HG03095 (cell line): ENCODE results near the gene STAG2.
"Not testable (repeated sequence)": the region's sequence is repeated elsewhere in the genome, so short reads cannot be mapped to it uniquely, and the experiment has no call there.

Experiments
- ATAC-seq: cut with Tn5 transposase; IDR thresholded peaks from one replicate; pipeline ENCODE4 v1.9.1; 2021; ENCODE audit warnings: moderate library complexity; ENCODE audit not compliant: unreplicated experiment

The STAG2 gene

DNA sequence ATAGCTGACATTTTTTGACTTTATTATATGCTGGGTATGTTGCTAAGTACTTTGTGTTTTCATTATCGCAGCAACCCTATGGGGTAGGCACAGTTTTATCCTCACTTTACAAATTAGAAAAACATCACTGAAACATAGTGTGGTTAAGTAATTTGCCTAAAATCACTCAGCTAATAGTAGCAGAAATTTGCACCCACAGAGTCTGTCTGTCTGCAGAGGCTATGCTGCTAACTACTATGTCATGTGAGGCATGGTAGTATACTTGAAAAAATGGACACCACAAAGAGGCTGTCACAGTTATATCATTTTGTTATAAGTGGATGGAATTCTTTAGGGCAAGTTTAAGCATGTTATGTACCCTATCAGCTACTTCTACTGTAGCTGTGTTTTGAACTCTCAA is 69.0 kb downstream of the STAG2 start:
- peak; percentile 68 for ATAC-seq

DNA sequence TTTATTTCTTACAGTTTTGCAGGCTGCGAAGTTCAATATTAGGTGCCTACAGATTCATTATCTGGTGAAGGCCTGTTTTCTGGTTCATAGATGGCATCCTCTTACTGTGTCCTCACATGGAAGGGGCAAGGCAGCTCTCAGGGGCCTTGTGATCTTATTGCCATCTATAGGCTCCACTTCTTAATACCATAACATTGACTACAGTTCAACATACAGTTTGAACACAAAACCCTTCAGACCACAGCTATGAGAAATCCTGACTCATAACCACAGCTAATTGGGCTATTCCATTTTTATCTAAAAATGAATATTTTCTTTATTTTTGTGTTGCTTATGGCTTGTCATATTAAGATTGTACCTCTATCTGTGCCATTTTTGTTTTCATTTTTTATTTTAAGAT is 72.3 kb downstream of the STAG2 start:
- ATAC-seq, result no peak

- no peak for ATAC-seq
Measured at GRCh38 chrX:124035657-124036056, 74.2 kb downstream of the STAG2 start.

DNA sequence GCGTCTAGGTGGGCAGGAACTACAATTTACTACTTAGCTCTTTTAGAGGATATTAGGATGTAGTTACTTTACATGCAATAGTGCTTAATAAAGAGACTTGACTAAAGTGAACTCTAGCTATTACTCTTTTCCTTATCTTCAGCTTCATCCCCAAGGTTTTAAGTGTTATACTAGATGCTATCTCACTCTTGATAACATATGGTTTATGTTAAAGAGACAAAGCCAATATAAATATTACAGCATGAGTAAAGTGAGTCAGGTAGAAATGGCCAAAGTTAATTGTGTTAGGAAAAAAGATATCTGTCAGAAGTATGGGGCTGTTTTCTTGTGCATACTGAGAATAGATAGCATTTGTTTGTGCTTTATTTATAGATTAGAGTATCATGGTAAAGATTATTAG is 80.5 kb downstream of the STAG2 start:
- no peak for ATAC-seq

GRCh38 chrX:124045109-124045508 is 83.6 kb downstream of the STAG2 start:
- ATAC-seq, result no peak

DNA sequence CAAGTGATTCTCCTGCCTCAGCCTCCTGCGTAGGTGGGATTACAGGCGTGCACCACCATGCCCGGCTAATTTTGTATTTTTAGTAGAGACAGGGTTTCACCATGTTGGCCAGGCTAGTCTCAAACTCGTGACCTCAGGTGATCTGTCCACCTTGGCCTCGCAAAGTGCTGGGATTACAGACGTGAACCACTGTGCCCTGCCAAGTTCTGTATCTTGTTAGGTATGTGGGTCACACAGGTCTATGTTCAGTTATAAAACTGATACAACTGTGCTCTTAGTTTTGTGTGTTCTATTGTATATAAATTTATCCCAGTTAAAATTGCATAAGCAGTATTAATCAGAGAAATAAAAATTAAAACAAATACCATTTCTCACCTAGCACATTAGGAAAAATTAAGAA is 122.9 kb downstream of the STAG2 start:
- ATAC-seq, result not testable (repeated sequence)

DNA sequence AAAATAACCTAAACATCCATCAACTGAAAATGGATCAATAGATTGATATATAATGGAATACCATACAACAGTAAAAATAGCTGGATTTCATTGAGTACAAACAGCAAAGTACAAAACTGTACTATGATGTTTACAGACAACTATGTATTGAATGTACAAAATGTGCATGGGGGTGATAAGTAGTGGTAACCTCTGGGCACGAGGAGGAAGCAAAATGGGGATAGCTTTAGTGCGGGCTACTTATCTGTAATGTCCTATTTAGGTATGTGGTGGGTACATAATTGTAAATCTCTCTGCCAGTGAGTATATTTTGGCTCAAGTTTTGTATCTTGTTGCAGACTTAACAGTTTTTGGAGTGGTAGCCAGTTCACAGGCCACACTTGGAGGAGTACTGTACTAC is 123.6 kb downstream of the STAG2 start:
- no peak for ATAC-seq

- ATAC-seq, result no peak
Measured at GRCh38 chrX:124086411-124086810, 124.9 kb downstream of the STAG2 start.

DNA sequence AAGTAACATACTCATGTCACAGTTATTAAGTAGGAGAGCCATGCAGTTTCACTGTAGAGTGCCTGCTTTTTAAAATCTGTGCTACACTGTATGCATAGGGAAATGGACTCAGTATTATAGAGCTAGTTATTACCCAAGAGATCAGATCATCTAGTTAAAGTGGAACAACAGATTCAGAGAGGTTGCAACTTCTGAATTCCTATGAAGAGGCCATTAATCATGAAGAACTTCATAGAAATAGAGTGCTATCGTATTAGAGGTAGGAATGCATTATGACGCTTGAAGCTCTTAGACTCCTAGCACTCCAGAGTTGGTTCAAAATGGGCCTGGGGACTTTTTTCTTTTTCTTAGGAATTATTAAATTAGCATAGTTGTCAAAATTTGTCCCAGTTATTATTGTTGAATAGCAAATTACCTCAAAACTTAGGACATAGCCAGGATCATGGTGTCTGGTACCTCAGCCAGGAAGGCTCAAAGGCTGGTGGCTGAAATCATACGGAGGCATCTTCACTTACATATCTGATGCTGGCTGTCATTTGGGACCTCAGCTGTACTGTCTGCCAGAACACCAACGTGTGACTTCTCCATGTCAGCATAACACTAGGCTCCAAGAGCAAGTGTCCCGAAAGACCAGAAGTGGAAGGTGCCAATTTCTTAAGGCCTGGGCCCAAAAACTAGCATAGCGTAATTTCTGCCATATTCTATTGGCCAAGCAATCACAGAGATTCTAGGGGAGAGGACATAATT is 125.7 kb downstream of the STAG2 start:
- ATAC-seq, result no peak

DNA sequence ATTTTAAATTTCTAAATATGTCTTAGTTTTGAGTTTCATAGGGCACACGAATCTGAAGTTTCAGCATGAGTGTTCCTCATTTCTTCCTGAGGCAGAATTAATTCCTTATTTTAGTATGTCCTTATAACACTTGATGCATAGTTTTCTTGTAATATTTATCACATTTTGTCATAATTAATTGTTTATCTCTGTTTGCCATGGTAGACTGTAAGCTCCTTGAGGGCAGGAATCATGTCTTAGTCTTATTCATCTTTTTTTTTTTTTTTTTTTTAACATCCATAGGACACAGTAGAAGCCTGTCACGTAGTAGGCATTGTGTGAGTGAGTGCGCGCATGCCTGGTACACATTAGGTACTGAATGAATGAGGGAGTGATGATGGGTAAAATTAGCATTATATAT is 131.7 kb downstream of the STAG2 start:
- ATAC-seq, result no peak

- ATAC-seq, result no peak
Measured at GRCh38 chrX:124097116-124097515, 135.6 kb downstream of the STAG2 start.

DNA sequence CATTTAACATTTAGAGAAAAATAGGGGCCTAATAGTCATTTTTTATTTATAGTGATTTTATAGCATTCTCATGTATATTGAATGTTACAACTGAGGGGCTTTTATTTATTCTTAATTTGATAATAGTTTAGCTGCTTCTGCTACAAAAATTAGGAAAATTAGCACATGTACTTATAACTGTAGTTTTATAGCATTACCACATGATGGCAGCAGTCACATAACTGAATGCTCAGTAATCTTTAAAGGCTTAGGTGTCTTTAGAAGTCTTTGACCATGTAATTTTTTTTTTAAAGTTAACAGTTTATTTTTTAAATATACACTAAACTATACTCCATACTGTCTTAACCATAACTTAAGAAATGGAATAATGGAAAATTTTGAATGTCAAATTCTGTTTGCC is 136.6 kb downstream of the STAG2 start:
- ATAC-seq, result no peak

DNA sequence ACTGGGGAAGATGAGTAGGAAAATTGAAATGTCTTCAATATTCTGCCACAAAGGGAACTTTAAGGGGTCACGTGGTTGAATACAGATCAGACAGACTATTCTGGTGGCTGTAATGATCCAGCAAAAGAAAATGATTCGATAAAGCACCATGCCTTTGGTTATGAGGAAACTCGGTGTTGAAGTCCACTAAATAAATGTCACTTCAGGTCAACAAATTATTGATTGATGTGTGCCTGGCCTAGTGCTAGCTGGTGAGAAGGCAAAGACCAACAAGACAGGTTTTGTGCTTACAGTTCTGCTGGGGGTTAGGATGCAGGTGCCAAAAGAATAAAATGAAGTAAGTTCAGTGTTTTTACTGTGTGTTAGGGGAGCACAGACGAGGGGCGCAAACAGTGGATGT is 142.5 kb downstream of the STAG2 start:
- no peak for ATAC-seq

DNA sequence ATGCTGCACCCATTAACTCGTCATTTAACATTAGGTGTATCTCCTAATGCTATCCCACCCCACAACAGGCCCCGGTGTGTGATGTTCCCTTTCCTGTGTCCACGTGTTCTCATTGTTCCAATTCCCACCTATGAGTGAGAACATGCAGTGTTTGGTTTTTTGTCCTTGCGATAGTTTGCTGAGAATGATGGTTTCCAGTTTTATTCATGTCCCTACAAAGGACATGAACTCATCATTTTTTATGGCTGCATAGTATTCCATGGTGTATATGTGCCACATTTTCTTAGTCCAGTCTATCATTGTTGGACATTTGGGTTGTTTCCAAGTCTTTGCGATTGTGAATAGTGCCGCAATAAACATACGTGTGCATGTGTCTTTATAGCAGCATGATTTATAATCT is 143.0 kb downstream of the STAG2 start:
- ATAC-seq, result not testable (repeated sequence)

DNA sequence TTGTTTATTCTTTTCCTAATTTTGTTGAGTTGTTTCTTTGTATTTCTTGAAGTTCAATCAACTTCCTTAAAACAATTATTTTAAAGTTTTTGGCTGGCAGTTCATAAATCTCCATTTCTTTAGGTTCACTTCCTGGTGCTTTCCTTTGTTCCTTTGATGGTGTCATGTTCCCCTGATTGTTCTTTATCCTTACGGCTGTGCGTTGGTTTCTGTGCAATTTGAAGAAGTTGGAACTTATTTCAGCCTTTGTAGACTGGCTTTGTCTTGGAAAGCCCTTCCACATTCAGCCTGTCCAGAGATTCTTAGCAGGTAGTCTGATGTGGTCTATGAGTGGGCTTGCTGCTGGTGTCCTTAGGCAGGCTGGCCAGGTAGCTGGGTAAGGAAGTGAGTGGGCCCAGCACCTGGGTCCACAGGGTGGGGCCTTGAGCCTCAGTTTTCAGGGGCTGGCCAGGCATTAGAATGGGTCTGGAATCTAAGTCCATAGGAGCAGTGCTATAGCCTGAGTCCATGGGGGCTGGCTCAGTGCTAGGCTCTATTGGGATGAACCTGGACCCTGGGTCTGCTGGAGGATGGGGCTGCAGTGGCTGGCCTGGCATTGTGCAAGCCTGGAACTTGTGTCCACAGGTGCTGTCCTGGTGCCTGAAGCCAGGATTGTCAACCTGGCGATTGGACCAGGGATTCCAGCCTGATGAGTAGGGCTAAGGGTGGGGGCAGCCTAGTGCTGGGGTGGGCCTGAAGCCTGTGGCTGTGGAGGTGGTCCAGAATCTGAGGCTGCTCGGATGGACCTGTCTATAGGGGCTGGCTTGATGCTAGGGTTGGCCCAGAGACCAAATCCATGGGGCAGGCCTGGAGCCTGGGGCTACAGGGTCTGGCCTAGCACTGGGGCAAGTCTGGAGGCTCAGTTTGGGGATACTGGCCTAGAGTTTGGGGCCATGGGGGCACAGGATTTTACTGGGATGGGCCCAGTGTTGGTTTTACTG is 152.4 kb downstream of the STAG2 start:
- ATAC-seq, result no peak

DNA sequence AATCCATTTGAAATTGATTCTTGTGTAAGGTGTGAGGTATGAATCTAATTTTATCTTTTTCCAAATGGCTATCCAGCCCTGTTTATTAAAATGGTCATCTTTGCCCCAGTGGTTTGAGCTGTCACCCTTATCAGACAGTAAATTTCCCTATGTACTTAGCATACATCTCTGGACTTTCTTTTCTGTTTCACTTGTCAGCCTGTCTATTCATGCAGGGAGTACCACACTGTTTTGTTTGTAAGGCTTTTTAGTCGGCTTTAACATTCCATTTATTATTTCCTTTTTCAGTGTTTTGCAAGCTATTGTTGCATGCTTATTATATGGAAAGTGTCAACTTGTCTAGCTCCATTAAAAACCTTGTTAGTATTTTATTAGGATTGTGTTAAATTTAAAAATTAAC is 155.8 kb downstream of the STAG2 start:
- no peak for ATAC-seq

- ATAC-seq, result no peak
Measured at GRCh38 chrX:124125471-124125870, 164.0 kb downstream of the STAG2 start.

- ATAC-seq, result no peak
Measured at GRCh38 chrX:124127496-124127895, 166.0 kb downstream of the STAG2 start.

DNA sequence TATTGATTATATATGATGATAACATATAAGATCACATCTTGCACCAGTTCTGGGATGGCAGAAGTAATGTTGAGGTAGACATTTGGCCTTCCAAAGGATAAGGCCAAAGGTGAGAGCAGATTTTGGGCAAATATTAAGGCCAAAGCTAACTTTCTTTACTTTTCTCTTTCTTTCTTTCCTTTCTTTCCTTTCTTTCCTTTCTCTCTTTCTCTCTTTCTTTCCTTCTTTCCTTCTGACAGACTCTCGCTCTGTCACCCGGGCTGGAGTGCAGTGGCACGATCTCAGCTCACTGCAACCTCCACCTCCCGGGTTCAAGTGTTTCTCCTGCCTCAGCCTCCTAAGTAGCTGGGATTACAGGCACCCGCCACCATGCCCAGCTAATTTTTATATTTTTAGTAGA is 170.9 kb downstream of the STAG2 start:
- ATAC-seq, result not testable (repeated sequence)

GRCh38 chrX:124145749-124146148 is 184.2 kb downstream of the STAG2 start:
- no peak for ATAC-seq

DNA sequence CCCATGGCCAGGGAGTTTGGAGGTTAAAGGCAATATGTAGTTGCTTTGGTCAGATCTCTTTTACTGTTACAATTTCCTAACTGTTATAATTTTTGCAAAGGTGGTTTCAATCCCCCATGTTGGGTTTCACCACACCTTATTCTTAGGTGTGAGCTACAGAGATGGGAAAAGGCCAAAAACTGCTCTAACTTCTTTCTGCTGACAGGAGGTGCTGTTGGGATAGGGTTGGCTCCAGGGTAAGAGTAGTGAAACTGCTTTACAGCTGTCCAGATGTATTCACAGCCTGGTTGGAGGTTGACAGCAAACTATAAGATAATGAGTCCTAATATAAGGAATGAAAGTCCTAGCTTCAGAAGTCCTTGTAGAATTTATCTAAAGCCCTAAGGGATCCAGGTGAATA is 189.7 kb downstream of the STAG2 start:
- ATAC-seq, result no peak
